ENCODE data around the gene PACRG. TPM values are rescaled to one million over a fixed set of nuclear protein-coding genes. Genes with fewer than 3 reads are reported as not detected.

PACRG gene
- total RNA-seq, 2 donors from 2014 or later: 2.8 to 21.3 TPM

GRCh38 chr6:163343609-163344008 lies 615.8 kb downstream of the PACRG start:
- Histone ChIP-seq H3K4me3 (no peak overlapping the region), H3K36me3 (no peaks in the 10 kb centered on the region), H3K4me1 (peaks cover 0 to 49% of the 10 kb centered on the region in 2 donors), H3K9me3 (no peaks in the 10 kb centered on the region), H3K27ac (no peak overlapping the region), H3K27me3 (no peaks in the 10 kb centered on the region)
- TF ChIP-seq CTCF (IDR thresholded peaks at IDR 0.05): no peak
- DNase-seq (ENCODE audit: low spot score): no peak

GRCh38 chr6:163344411-163344810 lies 616.6 kb downstream of the PACRG start:
- no peaks in the 10 kb centered on the region for H3K9me3 ChIP-seq
- peaks cover 0 to 41% of the 10 kb centered on the region in 2 donors for H3K4me1 ChIP-seq
- no peaks in the 10 kb centered on the region for H3K27me3 ChIP-seq
- TF ChIP-seq CTCF (IDR thresholded peaks at IDR 0.05): no peak
- H3K27ac ChIP-seq: no peak overlapping the region
- no peaks in the 10 kb centered on the region for H3K36me3 ChIP-seq
- no peak overlapping the region for H3K4me3 ChIP-seq
- no peak for DNase-seq (ENCODE audit: low spot score)

- no peak overlapping the region for H3K4me3 ChIP-seq
These were observed 618.2 kb downstream of the PACRG start for GRCh38 chr6:163345931-163346330.

GRCh38 chr6:163346497-163346961 lies 618.8 kb downstream of the PACRG start:
- no peak for TF ChIP-seq CTCF (IDR thresholded peaks at IDR 0.05)
- peaks cover 0 to 33% of the 10 kb centered on the region in 2 donors for H3K4me1 ChIP-seq
- H3K4me3 ChIP-seq: no peak overlapping the region
- no peaks in the 10 kb centered on the region for H3K36me3 ChIP-seq
- no peaks in the 10 kb centered on the region for H3K9me3 ChIP-seq
- no peak for DNase-seq (ENCODE audit: low spot score)
- H3K27ac ChIP-seq: peak overlapping the region; percentile 56 to 74
- H3K27me3 ChIP-seq: no peaks in the 10 kb centered on the region

More at GRCh38 chr6:163345931-163346330, 618.2 kb downstream of the PACRG start:
- no peak for DNase-seq (ENCODE audit: low spot score)
- Histone ChIP-seq H3K27me3 (no peaks in the 10 kb centered on the region), H3K4me1 (peaks cover 0 to 37% of the 10 kb centered on the region in 2 donors), H3K9me3 (no peaks in the 10 kb centered on the region), H3K36me3 (no peaks in the 10 kb centered on the region), H3K27ac (peak overlapping the region; percentile 56 to 74)
- TF ChIP-seq CTCF (IDR thresholded peaks at IDR 0.05): no peak

GRCh38 chr6:163347021-163347446 lies 619.3 kb downstream of the PACRG start:
- Histone ChIP-seq H3K4me3 (no peak overlapping the region), H3K27ac (peak overlapping the region; percentile 56 to 74), H3K4me1 (peaks cover 0 to 30% of the 10 kb centered on the region in 2 donors), H3K36me3 (no peaks in the 10 kb centered on the region), H3K9me3 (no peaks in the 10 kb centered on the region), H3K27me3 (no peaks in the 10 kb centered on the region)
- TF ChIP-seq CTCF (IDR thresholded peaks at IDR 0.05): no peak
- no peak for DNase-seq (ENCODE audit: low spot score)

Data from right atrium auricular region (tissue), 2 donors.